ENCODE measurements around the gene INSYN1. TPM values are rescaled to one million over a fixed set of nuclear protein-coding genes. Genes with fewer than 3 reads are reported as not detected.

The INSYN1 gene
- total and polyA plus RNA-seq, 8 donors, result 0.14 to 39.7 (median 7.5) TPM

DNA sequence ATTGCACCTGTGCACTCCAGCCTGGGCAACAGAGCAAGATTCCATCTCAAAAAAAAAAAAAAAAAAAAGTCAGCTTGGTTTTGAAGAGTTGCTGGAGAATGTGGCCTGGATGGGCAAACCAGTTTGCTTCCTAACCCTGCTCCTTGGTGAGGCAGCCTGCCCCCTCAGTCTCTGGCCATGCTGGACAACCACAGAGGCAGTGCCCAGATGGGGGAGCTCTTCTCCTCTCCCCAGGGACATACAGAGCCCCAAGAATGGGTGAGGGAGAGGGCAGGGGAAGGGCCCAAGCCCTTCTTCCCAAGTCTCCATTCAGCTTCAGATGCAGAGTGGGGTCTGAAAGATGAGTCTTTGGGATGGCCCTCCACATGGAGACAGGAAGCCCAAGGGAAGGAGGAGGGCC lies 41.0 kb downstream of the INSYN1 start:
- TF ChIP-seq EP300 (IDR thresholded peaks at IDR 0.05), result no peak
- TF ChIP-seq POLR2A (IDR thresholded peaks at IDR 0.05), result no peak
- TF ChIP-seq CTCF (IDR thresholded peaks at IDR 0.05), result no peak
- TF ChIP-seq POLR2AphosphoS5 (IDR thresholded peaks at IDR 0.05), result no peak
- Histone ChIP-seq H3K27me3 (no peaks in the 10 kb centered on the region), H3K4me3 (no peak overlapping the region), H3K36me3 (peaks cover 32 to 77% (median 72%) of the 10 kb centered on the region in 4 donors), H3K27ac (no peak overlapping the region), H3K9me3 (no peaks in the 10 kb centered on the region), H3K4me1 (peaks cover 0 to 11% (median 0%) of the 10 kb centered on the region in 4 donors)
- no peak for DNase-seq
- intact Hi-C loops (cut with DNase I; ENCODE audit: low total_unique reads), result no loop called here

DNA sequence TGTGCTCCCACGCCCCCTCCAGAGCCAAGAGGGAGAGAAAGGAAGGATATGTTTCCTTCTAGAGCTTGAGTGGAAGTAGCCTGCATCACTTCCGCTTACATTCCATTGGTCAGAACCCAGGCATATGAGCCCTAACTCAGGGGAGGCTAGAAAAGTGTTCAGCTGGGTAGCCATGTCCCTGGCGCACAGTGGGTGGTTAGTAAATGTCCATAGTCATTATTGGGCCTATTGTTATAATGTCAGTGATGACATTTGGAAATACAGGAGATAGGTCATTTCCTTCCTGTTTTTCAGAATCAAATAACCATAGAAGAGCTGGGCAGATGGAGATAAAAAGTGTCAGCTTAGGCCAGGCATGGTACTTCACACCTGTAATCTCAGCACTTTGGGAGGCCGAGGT lies 41.6 kb downstream of the INSYN1 start:
- WGBS, 5 donors, result 79 to 92% (median 87%) methylated on average over 4 of the region's 4 CpGs
- intact Hi-C loops (cut with DNase I; ENCODE audit: low total_unique reads), result no loop called here
- TF ChIP-seq POLR2AphosphoS5 (IDR thresholded peaks at IDR 0.05), result no peak
- no peak for TF ChIP-seq CTCF (IDR thresholded peaks at IDR 0.05)
- Histone ChIP-seq H3K27ac (no peak overlapping the region), H3K4me3 (no peak overlapping the region), H3K36me3 (peaks cover 32 to 83% (median 78%) of the 10 kb centered on the region in 4 donors), H3K27me3 (no peaks in the 10 kb centered on the region), H3K4me1 (peaks cover 0 to 5% (median 0%) of the 10 kb centered on the region in 4 donors), H3K9me3 (no peaks in the 10 kb centered on the region)
- no peak for DNase-seq

DNA sequence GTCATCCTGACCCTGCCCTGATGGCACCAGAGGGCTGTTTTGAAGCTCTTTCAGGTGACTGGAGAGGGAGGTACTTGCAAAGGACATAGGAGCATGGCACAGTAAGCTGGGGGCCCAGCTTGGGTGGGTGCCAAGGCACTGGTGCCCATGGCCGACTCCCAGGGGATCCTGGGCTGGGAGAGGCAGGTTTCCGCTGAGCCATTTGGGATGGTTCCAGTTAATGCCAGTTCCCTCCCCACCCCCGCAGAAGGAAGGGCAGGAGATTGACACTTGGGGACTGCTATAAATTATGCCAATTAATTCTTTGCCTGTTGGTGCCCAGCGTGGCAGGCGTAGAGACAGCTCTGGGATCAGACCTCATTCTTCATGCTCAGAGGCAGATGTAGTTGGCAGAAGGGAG lies 42.8 kb downstream of the INSYN1 start:
- TF ChIP-seq POLR2A (IDR thresholded peaks at IDR 0.05) (no peak), CTCF (IDR thresholded peaks at IDR 0.05) (no peak), EP300 (IDR thresholded peaks at IDR 0.05) (no peak), POLR2AphosphoS5 (IDR thresholded peaks at IDR 0.05) (no peak)
- H3K9me3 ChIP-seq, result no peaks in the 10 kb centered on the region
- no peak overlapping the region for H3K27ac ChIP-seq
- H3K36me3 ChIP-seq, result peaks cover 35 to 95% (median 89%) of the 10 kb centered on the region in 4 donors
- H3K4me1 ChIP-seq, result no peaks in the 10 kb centered on the region
- H3K27me3 ChIP-seq, result no peaks in the 10 kb centered on the region
- no peak for DNase-seq
- WGBS, 5 donors, result 71 to 78% (median 74%) methylated on average over 5 of the region's 5 CpGs
- intact Hi-C loops (cut with DNase I; ENCODE audit: low total_unique reads), result no loop called here
- H3K4me3 ChIP-seq, result no peak overlapping the region

GRCh38 chr15:73709686-73710085 lies 43.5 kb downstream of the INSYN1 start:
- Histone ChIP-seq H3K4me1 (no peaks in the 10 kb centered on the region), H3K27me3 (no peaks in the 10 kb centered on the region), H3K36me3 (peaks cover 36 to 98% (median 95%) of the 10 kb centered on the region in 4 donors), H3K9me3 (no peaks in the 10 kb centered on the region), H3K4me3 (no peak overlapping the region), H3K27ac (no peak overlapping the region)
- WGBS, 5 donors, result 69 to 89% (median 87%) methylated on average over 4 of the region's 4 CpGs
- no peak for DNase-seq
- TF ChIP-seq EP300 (IDR thresholded peaks at IDR 0.05), result no peak
- TF ChIP-seq POLR2AphosphoS5 (IDR thresholded peaks at IDR 0.05), result no peak
- no peak for TF ChIP-seq POLR2A (IDR thresholded peaks at IDR 0.05)
- TF ChIP-seq CTCF (IDR thresholded peaks at IDR 0.05), result no peak
- intact Hi-C loops (cut with DNase I; ENCODE audit: low total_unique reads), result loop anchor here (10.0 kb wide), 1 partner anchor 75 kb away; the partner anchor contains the start of gene NPTN

Data from stomach (tissue), 9 donors.